ENCODE measurements around the gene ZC3H4.
"Not testable (repeated sequence)": the region's sequence is repeated elsewhere in the genome, so short reads cannot be mapped to it uniquely, and the experiment has no call there.

Gene ZC3H4

DNA sequence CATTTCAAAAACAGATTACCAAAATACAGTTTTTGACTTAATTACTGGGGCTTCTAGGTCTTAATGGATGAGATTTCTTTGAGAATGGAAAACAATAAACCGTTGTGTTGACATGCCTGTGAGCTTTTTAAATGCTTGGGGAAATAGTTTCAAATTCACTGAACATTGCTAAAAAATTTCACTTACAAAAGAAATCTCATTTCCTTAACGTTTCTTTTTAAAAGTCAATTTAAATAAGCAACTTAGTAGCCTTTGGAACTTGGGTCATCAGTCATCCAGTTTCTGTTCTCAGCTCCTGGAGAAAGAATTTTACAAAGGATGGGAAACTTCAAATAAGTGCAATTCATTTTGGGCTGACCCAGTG lies 4.4 kb downstream of the ZC3H4 start:
- no peak for DNase-seq (ENCODE audit: low read depth in 2 of 2, low spot score in 1 of 2)

DNA sequence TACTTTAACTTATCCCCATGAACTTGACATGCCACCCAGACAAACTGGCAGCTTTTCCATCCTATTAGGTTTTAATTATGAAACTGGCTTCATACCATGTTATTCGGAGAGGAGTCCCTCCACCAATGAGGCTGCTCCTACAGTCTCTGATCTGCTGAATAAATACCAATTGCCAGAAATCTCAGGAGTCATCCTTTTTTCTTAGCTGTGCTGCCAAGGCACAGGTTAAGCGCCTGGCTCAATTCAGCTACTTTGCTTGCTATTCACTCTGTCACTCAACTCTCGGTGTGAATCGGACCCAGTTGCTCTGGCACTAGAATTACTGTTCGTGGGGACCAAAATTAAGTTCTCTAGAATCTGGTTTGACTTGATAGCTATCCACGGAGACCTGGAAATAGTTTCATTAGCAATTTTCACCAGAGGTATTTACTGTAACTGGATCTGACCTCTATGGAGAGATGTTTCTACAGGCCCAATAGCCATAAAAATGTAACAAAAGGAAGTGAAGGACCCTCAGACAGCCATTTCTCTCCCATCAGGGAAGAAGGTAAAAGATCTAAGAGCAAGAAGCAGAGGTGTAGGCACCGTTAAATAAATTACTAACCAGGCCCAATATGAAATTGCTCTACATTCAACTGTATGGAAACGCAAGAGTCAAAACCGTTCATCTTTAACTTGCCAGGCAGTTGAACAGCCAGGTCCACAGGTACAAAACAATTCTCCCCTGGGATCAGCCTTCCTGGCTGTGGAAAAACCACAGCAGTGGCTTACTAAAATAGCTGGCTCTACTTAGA lies 5.4 kb downstream of the ZC3H4 start:
- DNase-seq (ENCODE audit: low read depth in 2 of 2, low spot score in 1 of 2): no peak

DNA sequence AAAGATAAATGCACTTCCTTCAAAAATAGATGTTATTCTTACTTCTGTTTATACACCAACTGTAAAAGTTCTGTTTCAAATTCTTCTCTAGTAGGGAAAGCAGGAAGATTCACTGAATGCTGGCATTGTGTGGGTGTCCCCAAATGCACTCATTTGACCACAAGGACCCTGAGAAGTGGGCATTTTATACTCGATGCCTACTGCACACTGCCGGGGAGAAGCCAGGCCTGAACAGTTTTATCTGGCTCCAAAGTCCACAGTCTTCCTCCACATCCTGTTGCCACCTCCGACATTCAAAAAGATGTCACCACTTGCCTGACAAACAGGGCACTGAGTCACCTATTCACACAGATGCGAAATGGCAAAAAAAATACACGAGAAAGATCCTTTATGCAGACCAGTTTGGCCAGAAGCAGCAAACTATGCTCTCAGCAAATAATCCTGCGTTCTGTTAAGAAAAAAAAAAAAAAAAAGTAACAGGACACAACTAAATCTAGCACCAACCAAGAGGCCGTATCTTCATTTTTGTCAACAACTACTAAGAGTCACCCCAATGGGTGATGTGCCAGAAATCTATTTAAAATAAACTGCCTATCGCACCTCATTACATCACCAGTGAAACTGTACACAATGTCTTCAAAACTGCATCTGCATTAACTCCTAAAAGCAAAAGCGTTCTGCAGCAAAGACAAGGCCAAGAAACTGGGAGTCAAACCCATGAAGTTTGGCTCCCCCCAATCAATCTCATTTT lies 6.2 kb downstream of the ZC3H4 start:
- no peak for DNase-seq (ENCODE audit: low read depth in 2 of 2, low spot score in 1 of 2)

DNA sequence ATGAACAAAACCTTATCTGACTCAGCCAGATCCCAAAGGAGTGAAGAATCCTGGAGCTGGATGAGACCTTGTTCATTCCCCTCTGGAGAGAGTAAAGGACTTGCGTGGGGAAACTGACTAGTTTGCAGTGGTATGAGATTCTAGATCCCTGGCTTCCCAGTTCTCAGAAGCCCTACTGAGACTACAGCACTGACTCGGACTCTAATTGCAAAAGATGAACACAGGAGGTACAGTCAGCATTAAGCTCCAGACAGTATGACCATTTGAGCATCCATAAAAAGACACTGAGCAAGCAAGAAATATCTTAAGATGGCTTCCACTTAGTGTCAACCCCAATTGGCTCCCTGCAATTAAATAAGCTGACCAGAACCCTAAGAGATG lies 6.8 kb downstream of the ZC3H4 start:
- no peak for DNase-seq (ENCODE audit: low read depth in 2 of 2, low spot score in 1 of 2)

DNA sequence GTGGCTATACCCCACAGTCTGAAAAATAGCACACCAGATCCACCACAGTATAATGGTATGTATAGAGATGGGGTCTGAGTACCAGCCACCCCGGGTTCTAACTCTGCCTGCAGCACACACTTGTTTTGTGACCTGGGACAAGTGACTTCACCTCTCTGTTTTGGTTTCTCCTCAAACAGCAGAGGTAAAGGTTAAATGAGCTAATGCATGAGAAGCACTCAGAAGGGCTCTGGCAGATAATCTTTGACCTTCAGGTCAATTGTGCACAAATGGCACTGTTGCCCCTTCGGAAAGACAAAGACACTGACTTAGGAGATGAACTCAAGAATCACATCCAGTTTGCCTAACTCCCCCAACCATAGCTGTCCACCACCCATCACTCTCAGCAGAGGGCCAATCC lies 7.7 kb downstream of the ZC3H4 start:
- DNase-seq (ENCODE audit: low read depth in 2 of 2, low spot score in 1 of 2): no peak

DNA sequence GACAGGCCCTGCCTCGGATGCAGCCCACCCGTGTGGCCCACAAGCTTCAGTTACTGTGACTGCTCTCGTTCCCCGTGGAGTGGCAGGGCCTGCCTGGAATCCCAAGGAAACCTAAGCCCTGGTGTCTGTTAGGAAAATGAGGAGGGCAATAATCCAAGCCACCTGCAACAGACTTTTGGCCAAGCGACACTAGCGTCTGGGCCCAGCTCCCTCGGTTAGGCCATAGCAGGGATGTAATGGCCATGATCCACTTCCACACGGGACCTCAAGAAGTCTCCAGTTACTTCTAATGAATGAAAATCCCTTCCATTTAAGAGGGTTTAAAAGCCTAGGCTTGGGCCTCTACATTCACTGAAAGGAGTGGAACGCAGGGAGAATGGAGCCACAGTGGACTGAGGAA lies 8.9 kb downstream of the ZC3H4 start:
- DNase-seq (ENCODE audit: low read depth in 2 of 2, low spot score in 1 of 2): no peak

DNA sequence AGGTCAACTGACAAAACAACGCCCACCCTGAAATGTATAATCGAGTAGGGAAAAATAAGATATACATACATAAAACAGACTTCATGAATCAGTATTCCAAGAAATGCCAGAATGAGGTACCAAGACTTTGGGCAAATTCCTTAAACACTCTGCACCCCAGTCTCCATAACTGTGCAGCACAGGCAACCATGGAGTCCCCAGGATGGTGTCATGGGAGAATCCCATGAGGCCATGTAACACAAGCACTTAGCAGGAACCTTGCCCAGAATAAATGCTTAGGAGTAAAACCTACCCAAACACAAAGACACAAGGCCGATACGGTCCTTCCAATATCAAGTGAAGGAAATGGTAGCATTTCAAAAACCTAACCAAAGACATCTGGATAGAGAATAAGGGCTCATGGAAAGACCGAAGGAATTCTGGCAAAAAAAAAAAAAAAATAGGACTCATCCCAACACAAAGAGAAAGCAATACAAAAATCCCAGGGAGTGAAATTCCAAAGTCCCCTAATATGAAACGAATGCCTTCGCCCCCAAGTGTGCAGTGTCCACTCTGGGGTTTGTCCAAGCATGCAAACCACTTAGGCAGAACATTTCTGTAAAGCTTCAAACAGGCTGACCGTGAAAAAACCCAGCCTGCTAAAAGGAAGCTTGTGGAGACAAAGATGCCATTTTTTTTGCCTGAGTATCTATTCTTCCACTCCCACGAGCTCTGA lies 11.1 kb downstream of the ZC3H4 start:
- DNase-seq (ENCODE audit: low read depth in 2 of 2, low spot score in 1 of 2): no peak

DNA sequence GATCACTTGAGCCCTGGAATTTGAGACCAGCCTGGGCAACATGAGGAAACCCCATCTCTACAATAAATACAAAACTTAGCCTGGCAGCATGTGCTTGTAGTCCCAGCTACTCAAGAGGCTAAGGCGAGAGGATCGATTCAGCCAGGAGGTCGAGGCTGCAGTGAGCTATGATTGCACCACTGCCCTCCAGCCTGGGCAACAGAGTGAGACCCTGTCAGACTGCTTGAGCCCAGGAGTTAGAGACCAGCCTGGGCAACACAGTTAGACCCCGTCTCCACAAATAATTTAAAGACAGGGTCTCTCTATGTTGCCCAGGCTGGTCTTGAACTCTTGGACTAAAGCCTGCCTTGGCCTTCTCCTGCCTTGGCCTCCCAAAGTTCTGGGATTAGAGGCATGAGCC lies 12.5 kb downstream of the ZC3H4 start:
- DNase-seq (ENCODE audit: low read depth in 2 of 2, low spot score in 1 of 2): not testable (repeated sequence)

DNA sequence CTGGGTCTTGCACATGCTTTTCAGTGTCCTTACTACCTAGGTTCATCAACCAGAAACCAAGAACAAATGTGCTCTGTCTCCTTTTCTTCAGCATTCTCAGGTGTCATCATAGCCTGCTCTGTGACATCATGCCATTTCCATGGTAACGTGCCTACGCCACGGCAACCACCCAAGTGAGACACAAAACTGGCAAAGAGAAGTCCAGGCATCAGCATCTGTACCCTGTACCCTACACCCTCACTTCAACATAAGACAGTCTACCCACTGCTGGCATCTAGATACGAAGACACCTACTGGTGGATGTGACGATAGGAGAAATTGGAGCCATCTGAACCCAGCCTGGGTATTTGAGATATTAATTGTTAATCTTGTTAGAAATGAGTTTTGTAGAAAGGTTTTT lies 13.3 kb downstream of the ZC3H4 start:
- DNase-seq (ENCODE audit: low read depth in 2 of 2, low spot score in 1 of 2): no peak

DNA sequence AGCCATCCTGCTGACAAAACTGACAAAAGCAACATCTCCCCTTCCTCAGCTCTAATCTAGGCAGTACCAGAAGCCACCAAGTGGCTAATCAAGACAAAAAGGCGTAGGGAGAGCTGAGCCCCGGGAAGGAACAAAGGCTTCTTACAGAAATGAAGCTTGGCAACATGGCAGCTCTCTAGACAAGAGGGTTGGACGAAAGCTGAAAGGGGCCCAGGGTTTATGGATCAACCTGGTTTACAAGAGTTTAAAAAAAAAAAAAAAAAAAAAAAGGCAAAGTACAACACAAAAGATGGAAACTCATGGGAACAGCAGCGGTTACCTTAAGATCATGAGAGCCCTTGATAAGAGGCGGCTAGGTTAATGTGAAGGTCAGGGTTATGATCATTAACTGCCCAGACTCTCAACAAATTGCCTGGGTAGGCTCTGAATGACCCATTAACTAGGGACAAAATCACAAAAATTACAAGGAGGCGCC lies 14.0 kb downstream of the ZC3H4 start:
- DNase-seq (ENCODE audit: low read depth in 2 of 2, low spot score in 1 of 2): no peak

DNA sequence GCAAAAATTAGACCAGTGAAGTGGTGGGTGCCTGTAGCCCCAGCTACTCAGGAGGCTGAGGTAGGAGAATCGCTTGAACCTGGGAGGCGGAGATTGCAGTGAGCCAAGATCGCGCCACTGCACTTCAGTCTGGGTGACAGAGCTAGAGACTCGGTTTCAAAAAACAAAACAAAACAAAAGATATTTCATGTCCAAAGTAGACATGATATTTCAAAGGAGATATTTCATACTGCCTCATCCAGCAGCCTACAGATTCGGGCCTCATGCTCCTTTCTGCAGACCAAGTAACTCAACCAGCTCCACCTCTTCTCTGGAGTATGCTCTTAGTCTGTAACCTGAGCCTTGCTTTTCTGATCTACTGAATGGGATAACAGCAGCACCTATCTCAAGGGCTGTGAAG lies 15.0 kb downstream of the ZC3H4 start:
- no peak for DNase-seq (ENCODE audit: low read depth in 2 of 2, low spot score in 1 of 2)

DNA sequence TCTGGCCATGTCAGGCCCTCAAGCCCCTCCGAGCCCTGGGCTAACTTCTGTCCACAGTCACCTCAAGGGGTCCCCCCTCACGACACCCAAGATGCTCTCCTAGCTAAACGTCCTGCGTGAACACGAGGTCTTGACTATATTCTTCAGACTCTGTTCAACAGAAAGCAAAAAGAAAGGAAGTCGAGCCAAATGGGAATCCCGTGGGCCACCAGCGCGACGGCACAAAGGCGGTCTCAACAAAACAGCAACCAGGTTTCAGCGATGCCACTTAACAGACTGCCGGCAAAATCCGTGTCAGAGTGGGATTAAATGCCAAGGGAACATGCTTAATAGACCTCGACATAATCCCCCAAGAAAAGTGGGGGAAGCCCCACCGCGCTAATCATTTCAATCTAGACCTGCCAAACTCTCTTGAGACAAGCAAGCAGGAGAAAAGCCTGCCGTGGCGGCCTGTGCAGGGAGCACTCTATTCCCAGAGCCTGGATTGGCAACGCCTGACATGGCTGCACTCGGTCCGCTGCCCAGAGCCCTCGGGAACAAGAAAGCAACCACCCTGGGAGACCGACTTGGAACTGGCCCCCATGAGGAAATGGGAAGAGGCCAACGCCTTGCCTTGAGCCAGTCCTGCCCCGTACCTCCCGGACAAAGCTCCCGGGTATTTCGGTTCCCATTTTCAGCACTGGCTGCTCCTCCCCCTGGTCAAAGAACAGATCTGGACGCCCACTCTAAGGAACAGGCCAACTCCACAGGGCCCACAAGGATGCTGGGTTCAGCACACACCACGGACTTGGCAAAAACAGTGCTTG lies 16.0 kb downstream of the ZC3H4 start:
- DNase-seq (ENCODE audit: low read depth in 2 of 2, low spot score in 1 of 2): no peak

DNA sequence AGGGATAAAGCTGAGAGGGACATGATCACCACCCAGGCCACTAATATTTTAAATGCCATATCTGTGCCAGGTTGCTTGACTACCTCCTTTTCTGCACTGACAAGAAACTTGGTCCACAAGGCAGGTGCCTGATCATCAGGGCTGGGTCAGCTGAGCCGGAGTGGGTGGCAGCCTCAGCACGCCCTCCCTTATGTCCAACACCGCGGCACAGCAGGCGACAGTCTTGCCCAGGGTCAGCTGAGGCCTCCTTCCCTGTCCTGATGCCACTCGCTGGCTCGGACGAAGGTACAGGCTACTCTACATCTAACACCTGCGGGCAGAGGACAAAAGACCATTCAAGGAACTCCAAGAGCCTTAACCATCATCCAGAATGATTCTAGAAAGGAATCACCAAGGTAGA lies 16.9 kb downstream of the ZC3H4 start:
- no peak for DNase-seq (ENCODE audit: low read depth in 2 of 2, low spot score in 1 of 2)

DNA sequence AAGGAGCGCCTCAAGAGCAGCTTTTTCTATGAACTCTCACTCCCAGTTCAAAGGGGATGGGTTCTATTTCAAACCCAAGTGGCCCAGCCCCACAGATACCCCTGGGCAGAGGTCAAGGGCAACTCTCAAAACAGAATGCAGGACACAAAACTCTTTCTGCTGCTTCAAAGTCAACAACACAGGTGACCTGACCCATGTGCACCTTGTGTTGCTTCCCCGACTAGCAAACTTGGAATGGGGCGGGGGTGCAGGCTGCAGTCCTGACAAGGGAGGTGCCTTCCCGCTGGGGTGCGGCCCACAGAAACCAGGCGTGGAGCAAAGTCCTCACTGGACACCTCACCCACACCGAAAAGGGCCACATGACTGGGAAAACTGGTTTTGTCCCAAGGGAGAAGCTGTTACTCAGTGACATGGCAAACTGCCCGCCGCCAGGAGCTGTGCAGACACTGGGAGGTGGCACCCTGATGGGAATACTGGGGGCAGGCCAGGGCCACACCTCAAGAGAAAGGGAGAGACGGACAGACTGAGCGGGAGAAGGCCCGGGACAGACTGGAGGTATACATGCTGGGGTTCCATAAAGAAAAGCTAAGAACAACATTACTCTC lies 17.4 kb downstream of the ZC3H4 start:
- DNase-seq (ENCODE audit: low read depth in 2 of 2, low spot score in 1 of 2): no peak

DNA sequence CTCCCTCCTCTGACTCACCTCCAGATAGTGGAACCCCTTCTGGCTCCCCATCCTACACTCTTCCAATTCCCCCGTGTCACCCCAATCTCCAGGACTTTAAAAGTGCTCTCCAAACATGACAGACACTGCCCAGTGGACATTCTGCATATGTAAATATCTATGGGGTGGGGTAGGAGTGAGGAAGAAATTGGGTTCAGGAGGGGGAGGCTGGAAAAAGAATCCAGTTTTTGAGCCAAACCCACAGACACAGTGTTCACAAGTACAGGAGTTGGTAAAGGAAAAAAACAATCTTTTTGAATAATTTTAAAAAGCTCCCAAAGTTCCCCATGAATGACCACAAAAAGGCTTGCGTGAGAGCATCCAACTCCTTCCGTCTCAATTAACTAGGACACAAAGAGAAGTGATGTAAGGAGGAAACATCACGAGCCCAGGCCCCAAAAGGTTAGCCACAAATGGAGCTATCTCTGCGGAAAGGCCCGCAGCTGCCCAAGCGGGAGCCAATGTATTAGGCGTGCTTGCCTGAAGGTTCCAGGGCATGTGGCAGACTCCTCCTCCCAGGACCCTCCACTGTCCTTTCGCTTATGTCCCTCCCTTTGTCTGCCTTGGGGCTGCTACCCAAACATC lies 18.0 kb downstream of the ZC3H4 start:
- no peak for DNase-seq (ENCODE audit: low read depth in 2 of 2, low spot score in 1 of 2)

DNA sequence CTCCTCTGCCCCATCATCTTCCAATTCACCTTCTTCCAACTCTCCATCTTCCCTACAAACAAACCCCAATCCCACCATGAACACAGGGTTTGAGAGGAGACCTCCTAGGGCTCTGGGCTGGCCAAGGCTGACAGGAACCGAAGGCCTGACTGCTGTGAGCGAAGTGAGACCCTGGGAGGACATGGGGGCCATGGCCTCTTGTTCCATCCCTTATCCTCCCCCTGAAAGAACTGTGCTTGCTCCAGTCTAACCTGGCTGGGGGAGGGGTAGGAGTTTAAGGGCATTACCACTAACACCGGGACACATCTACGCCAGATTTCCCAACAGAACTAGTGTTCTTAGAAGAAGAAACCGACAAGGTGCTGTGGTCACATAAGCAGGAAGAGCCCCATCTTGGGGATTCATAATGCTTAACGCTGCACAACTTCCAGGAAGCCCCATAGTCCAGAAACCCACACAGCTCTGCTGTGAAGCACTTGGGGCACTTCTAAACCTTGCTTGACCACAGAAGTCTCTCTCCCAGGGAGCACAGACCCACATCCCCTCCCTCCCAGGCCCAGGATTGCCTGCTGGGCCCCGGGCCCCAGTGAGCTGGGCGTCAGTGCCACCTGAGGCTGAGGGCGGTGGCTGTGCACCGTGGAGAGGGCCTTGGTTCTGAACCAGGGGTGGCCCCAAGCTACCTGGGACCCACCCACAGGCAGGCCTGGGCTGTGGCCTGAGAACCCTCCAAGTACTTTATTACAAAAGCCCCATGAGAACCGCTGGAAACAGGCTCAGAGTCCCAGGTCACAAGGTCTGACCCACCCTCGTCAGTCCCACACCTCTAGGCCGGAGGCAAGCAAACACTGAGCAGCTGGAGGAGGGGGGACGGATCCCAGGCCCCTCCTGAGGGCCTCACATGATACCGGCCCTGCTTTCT lies 18.8 kb downstream of the ZC3H4 start:
- DNase-seq (ENCODE audit: low read depth in 2 of 2, low spot score in 1 of 2): no peak

DNA sequence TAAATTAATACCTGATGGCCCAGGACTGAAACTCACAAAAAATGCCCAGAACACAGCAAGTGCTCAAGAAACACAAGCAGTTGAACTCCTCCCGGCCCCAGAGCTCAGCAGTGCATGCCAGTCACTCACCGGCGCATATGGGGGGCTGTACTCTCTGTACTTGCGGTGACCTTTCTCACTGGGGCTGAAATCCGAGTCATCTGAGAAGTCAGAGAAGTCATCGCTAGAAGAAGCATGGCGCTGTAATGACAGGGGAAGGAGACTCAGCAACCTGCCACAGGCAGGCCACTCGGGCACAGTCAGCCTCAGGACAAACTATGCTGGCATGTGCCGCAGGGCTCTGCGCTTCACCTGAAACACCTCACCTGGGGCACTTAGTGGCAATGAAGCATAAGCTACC lies 19.7 kb downstream of the ZC3H4 start:
- DNase-seq (ENCODE audit: low read depth in 2 of 2, low spot score in 1 of 2): no peak

DNA sequence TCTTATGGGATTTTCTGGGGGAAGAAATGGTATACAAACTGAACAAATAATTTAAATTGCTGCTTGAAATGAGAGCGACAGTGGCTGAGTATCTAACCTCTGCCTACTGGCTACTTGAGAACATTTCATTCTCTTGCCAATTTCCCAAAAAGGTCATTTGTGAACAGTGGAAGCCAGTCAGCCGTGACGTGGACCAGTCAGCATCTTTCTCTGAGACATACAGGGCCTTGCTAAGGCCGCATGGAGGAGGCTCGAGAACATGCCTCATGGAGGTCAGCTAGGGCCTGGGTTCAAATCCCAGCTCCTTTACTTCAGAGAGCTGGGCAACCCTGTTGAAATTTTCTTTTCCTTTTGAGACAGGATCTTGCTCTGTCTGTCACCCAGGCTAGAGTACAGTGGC lies 20.3 kb downstream of the ZC3H4 start:
- no peak for DNase-seq (ENCODE audit: low read depth in 2 of 2, low spot score in 1 of 2)

DNA sequence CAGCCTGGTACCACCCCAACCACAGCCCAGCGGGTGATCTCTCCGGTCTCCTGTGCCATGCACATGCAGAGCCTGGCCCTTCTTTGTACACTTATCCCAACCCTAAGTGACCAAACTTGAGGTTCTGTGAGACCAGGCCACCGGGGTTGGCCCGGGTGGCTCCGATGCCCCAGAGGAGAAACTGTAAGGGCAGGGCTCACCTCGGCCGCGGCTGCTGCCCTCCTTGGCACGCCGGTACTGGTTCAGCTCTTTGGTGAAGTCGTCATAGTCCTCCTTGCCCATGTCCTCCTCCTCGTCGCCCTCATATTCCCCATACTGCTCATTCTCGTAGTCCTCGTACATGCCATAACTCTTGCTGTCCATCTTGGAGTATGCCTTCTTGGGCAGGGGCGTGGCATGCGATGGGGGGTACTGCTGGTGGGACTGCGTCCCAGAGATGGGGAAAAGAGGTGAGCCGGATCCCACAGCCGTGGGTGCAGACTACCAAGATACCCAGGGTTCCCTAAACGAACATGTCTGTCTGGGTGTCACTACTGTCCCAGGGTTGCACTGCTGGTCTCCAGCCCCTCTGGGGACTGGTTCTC lies 23.7 kb downstream of the ZC3H4 start:
- DNase-seq (ENCODE audit: low read depth in 2 of 2, low spot score in 1 of 2): no peak
